HEK293T (cell line): Measurements from ENCODE around the gene HIRA.

Experiments used
- ARNT ChIP-seq: fragments of 450-650 bp; IDR thresholded peaks from 2 replicates; pipeline ENCODE4 v1.6.1; 2017; ENCODE audit warnings: mild to moderate bottlenecking
- BHLHE40 ChIP-seq: fragments of 450-650 bp; IDR thresholded peaks from 2 replicates; pipeline ENCODE4 v1.6.1; 2016; ENCODE audit warnings: mild to moderate bottlenecking, moderate library complexity, borderline replicate concordance
- ELF4 ChIP-seq: fragments of 450-650 bp; IDR thresholded peaks from 2 replicates; pipeline ENCODE4 v1.6.1; 2017; ENCODE audit warnings: antibody characterized with exemption
- FOXA1 ChIP-seq: fragments of 450-650 bp; IDR thresholded peaks from 2 replicates; pipeline ENCODE4 v1.6.1; 2016; ENCODE audit warnings: mild to moderate bottlenecking
- FOXK2 ChIP-seq: fragments of 450-650 bp; IDR thresholded peaks from 2 replicates; pipeline ENCODE4 v1.6.1; 2016; ENCODE audit warnings: mild to moderate bottlenecking
- FOXM1 ChIP-seq: fragments of 450-650 bp; IDR thresholded peaks from 2 replicates; pipeline ENCODE4 v1.6.1; 2017; ENCODE audit warnings: mild to moderate bottlenecking, borderline replicate concordance
- HDGF ChIP-seq: fragments of 450-650 bp; IDR thresholded peaks from 2 replicates; pipeline ENCODE4 v1.6.1; 2017; ENCODE audit warnings: antibody characterized with exemption, borderline replicate concordance
- L3MBTL2 ChIP-seq: fragments of 450-650 bp; conservative IDR thresholded peaks from 2 replicates; pipeline ENCODE4 v1.6.1; 2016; ENCODE audit warnings: mild to moderate bottlenecking
- LEF1 ChIP-seq: fragments of 450-650 bp; IDR thresholded peaks from 2 replicates; pipeline ENCODE4 v1.6.1; 2017; ENCODE audit warnings: mild to moderate bottlenecking, borderline replicate concordance
- NFRKB ChIP-seq: fragments of 450-650 bp; IDR thresholded peaks from 2 replicates; pipeline ENCODE4 v1.6.1; 2016; ENCODE audit warnings: mild to moderate bottlenecking, moderate library complexity
- SP1 ChIP-seq: fragments of 450-650 bp; IDR thresholded peaks from 2 replicates; pipeline ENCODE4 v1.6.1; 2017
- SUZ12 ChIP-seq: fragments of 450-650 bp; IDR thresholded peaks from 2 replicates; pipeline ENCODE4 v1.6.1; 2016; ENCODE audit warnings: mild to moderate bottlenecking
- TARDBP ChIP-seq: fragments of 450-650 bp; IDR thresholded peaks from 2 replicates; pipeline ENCODE4 v1.6.1; 2016

- TF ChIP-seq FOXK2: no peak
- TF ChIP-seq NFRKB: no peak
- TF ChIP-seq BHLHE40: no peak
- TF ChIP-seq FOXM1: no peak
- TF ChIP-seq FOXA1: no peak
- no peak for TF ChIP-seq ARNT
- no peak for TF ChIP-seq SP1
- TF ChIP-seq SUZ12: no peak
- no peak for TF ChIP-seq TARDBP
- no peak for TF ChIP-seq HDGF
- no peak for TF ChIP-seq LEF1
- no peak for TF ChIP-seq L3MBTL2
- TF ChIP-seq ELF4: no peak
Observed at GRCh38 chr22:19472233-19472632, 40.7 kb upstream of the HIRA start.
